ENCODE measurements around the gene ST3GAL3. TPM values are rescaled to one million over a fixed set of nuclear protein-coding genes. Genes with fewer than 3 reads are reported as not detected.

The ST3GAL3 gene
- total RNA-seq, 1 donor from 2014 or later, result 16.5 TPM

- Mint-ChIP-seq H3K36me3 (ENCODE audit: unreplicated experiment) (peaks cover 8% of the 10 kb centered on the region), H3K4me3 (ENCODE audit: unreplicated experiment) (no peak overlapping the region), H3K4me1 (ENCODE audit: low read depth, unreplicated experiment) (no peaks in the 10 kb centered on the region), H3K9me3 (ENCODE audit: unreplicated experiment) (peaks cover 2% of the 10 kb centered on the region), H3K27me3 (ENCODE audit: unreplicated experiment) (no peaks in the 10 kb centered on the region), H3K27ac (ENCODE audit: unreplicated experiment) (no peak overlapping the region)
- no peak for DNase-seq
- TF ChIP-seq CTCF (IDR thresholded peaks at IDR 0.05; ENCODE audit: partially characterized antibody, unreplicated experiment), result no peak
Measured at GRCh38 chr1:43783096-43783670, 75.8 kb downstream of the ST3GAL3 start.

- TF ChIP-seq CTCF (IDR thresholded peaks at IDR 0.05; ENCODE audit: partially characterized antibody, unreplicated experiment), result no peak
Measured at GRCh38 chr1:43783671-43784205, 76.4 kb downstream of the ST3GAL3 start.

DNA sequence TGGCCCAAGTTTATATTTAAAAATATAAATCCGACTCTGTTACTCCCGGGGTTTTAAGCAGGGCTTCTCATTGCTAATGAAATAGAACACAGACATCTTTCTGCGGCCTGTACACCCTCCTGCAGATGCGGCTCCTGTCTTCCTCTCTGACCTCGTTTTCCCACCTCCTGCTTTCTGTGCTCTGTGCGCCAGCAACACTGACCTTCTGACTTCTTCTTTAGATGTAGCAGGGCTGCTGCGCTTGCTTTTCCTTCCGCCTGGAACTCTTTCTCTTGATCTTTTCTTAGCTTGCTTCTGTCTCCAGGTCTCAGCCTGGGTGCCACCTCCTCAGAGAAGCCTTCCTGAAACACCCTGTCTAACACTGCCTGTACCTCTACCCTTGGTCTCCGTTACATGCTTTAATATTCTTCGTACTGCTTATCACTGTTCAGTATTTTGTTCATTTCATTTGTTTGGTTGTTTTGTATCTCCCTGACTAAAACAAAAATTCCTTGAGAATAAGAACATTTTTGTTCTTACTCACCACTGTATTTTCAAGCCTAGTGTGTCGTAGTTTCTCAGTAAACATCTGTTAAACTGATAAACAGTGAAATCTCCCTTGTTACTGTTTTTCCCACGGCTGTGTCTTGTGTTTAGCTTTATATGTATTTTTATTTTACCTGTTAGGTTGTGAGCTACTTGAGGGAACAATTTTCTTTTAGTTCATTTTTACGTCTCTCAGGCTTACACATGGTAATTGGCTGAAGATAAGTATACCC is 79.0 kb downstream of the ST3GAL3 start:
- H3K4me3 Mint-ChIP-seq (ENCODE audit: unreplicated experiment), result no peak overlapping the region
- H3K36me3 Mint-ChIP-seq (ENCODE audit: unreplicated experiment), result no peaks in the 10 kb centered on the region
- TF ChIP-seq CTCF (IDR thresholded peaks at IDR 0.05; ENCODE audit: partially characterized antibody, unreplicated experiment), result no peak
- H3K27me3 Mint-ChIP-seq (ENCODE audit: unreplicated experiment), result no peaks in the 10 kb centered on the region
- no peak for DNase-seq
- no peaks in the 10 kb centered on the region for H3K4me1 Mint-ChIP-seq (ENCODE audit: low read depth, unreplicated experiment)
- no peak overlapping the region for H3K27ac Mint-ChIP-seq (ENCODE audit: unreplicated experiment)
- H3K9me3 Mint-ChIP-seq (ENCODE audit: unreplicated experiment), result no peaks in the 10 kb centered on the region

More at GRCh38 chr1:43783671-43784205, 76.4 kb downstream of the ST3GAL3 start:
- peaks cover 8% of the 10 kb centered on the region for H3K36me3 Mint-ChIP-seq (ENCODE audit: unreplicated experiment)
- H3K27me3 Mint-ChIP-seq (ENCODE audit: unreplicated experiment), result no peaks in the 10 kb centered on the region
- no peak overlapping the region for H3K27ac Mint-ChIP-seq (ENCODE audit: unreplicated experiment)
- peaks cover 2% of the 10 kb centered on the region for H3K9me3 Mint-ChIP-seq (ENCODE audit: unreplicated experiment)
- DNase-seq, result no peak
- H3K4me3 Mint-ChIP-seq (ENCODE audit: unreplicated experiment), result no peak overlapping the region
- no peaks in the 10 kb centered on the region for H3K4me1 Mint-ChIP-seq (ENCODE audit: low read depth, unreplicated experiment)

DNA sequence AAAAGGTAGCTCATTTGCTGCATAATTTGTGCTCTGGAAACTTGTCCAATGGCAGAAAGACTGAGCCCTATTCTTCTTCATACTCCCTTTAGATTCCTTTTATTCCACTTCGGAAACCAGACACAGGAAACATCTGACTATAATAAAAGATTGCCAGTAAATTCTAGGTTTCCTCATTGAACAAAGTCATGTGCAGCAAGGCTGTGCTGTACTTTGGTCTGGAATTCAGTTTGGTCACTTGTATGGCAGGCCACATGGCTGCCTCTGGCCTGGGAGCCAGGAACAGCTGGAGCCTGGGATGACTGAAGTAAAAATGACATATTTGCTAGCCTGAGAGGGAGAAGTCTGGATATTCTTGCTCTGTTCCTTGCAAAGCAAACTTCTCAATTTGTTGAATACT is 79.6 kb downstream of the ST3GAL3 start:
- no peaks in the 10 kb centered on the region for H3K4me1 Mint-ChIP-seq (ENCODE audit: low read depth, unreplicated experiment)
- no peak for TF ChIP-seq CTCF (IDR thresholded peaks at IDR 0.05; ENCODE audit: partially characterized antibody, unreplicated experiment)
- no peaks in the 10 kb centered on the region for H3K9me3 Mint-ChIP-seq (ENCODE audit: unreplicated experiment)
- H3K4me3 Mint-ChIP-seq (ENCODE audit: unreplicated experiment), result no peak overlapping the region
- no peaks in the 10 kb centered on the region for H3K36me3 Mint-ChIP-seq (ENCODE audit: unreplicated experiment)
- no peaks in the 10 kb centered on the region for H3K27me3 Mint-ChIP-seq (ENCODE audit: unreplicated experiment)
- H3K27ac Mint-ChIP-seq (ENCODE audit: unreplicated experiment), result no peak overlapping the region
- DNase-seq, result no peak
